Non-pigmented ciliary epithelial cell (primary cell): Measurements from ENCODE around the gene OR2H2.

Source experiments
- DNase-seq: peaks from one replicate; pipeline ENCODE4 v3.0.0-alpha.2; 2010; ENCODE audit warnings: low read depth

The OR2H2 gene

DNA sequence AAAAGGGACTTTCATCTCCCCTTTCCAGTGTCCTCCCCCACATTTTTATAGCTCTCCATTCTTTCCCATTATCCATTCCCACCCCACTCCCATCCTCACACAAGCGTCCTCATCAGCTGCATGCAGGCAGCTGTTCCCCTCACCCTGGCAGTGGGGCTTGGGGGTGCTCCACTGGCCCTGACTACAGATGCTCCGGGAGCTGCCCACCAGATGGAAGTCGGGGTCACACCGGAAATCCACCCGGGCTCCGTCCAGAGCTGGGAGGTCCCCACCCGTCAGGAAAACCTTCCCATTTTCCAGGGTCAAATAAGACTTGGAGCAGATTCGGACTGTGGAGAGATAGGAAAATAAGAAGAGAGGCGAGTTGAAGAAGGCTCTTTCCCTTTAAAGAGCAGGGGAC, 45.4 kb downstream of the OR2H2 start:
- DNase-seq, result no peak

DNA sequence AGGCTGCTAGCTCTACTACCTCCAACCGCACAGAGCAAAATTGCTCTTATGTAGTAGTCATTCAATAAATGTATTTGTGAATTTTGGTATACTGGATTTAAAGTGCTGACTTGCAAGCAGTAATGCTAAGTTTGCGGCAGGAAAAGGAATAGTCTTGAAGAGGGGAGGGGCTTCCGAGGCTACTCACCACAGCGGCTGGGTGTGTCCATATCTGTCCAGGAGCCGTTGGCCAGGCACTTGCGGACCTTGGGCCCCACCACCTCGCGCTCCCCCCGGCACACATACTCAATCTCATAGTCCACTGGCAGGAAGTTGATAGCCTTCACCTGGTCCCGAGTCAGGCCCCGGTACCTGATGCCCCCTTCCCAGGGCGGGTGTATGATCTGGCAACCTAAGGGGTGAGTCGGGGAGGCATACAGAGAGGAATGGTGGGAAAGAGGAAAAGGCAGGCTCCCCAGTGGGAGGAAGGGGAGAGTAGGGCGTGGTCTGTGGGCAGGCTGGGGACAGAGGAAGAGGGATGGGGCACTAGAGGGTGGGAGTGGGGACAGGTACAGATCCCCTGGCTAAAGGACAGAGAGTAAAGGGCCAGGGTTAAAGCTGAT, 46.4 kb downstream of the OR2H2 start:
- no peak for DNase-seq

- DNase-seq, result no peak
Observed at GRCh38 chr6:29631860-29632731, 47.2 kb downstream of the OR2H2 start.

- no peak for DNase-seq
Observed at GRCh38 chr6:29632789-29633533, 48.0 kb downstream of the OR2H2 start, which contains the start of gene GABBR1. Gene GABBR1, minus strand, starts transcription at chr6:29633183. Its CDS starts 798 bp downstream, at chr6:29632385.

DNA sequence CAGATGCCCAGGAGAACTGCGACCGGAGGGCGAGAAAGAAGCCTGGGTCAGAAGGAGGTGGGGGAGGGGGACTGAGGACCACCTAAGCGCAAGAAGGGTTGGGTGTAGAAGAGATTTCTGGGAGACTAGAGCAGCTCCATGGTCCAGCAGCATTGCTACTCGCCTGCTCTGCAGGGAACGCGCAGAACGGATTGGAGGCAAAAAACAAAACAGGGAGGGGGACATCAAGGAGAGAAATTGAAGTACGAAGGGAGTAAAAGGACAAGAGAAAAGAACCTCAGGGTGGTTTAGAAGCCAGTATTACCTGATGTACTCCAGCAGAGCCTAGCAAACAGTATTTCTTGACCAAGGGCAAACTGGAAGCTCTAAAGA, 48.6 kb downstream of the OR2H2 start:
- DNase-seq, result no peak

DNA sequence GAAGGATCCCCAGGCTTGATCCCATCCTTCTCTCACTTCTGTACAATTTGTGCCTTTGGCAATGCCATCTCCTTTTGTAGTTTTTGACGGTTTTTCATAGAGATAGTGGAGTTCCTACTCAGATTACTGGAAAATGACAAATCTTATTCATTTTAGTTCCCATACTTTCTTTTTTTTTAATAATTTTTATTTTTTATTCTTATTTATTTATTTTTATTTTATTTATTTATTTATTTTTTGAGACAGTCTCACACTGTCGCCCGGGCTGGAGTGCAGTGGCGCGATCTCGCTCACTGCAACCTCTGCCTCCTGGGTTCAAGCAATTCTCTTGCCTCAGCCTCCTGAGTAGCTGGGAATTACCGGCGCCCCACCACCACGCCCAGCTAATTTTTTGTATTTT, 52.3 kb downstream of the OR2H2 start:
- no peak for DNase-seq
